PFSK-1 (cell line): ENCODE measurements around the gene SOX8.

Experiments used
- FOXP2 ChIP-seq: optimal IDR thresholded peaks from 2 replicates; pipeline ENCODE3; 2011; ENCODE audit warnings: borderline replicate concordance, control low read depth, inconsistent platforms; ENCODE audit not compliant: insufficient read depth; ENCODE audit errors: extremely low read length, extremely low read depth
- POLR2AphosphoS5 ChIP-seq: IDR thresholded peaks from 2 replicates; pipeline ENCODE4 v1.6.1; 2012; ENCODE audit warnings: low read depth, mild to moderate bottlenecking, control low read depth, low read length, moderate library complexity
- REST ChIP-seq, 2 experiments: IDR thresholded peaks; 2 replicates each; pipeline versions ENCODE4 v1.6.1 to v1.8.0; 2011 to 2012; ENCODE audit warnings: low read depth in 2 of 2, low read length in 2 of 2, control low read depth in 1 of 2, inconsistent platforms in 1 of 2, mild to moderate bottlenecking in 1 of 2, moderate library complexity in 1 of 2; ENCODE audit not compliant: insufficient read depth in 1 of 2
- SIN3A ChIP-seq: IDR thresholded peaks from 2 replicates; pipeline ENCODE4 v1.6.1; 2012; ENCODE audit warnings: mild to moderate bottlenecking, low read length, moderate library complexity, borderline replicate concordance; ENCODE audit not compliant: insufficient read depth
- TAF1 ChIP-seq: IDR thresholded peaks from 2 replicates; pipeline ENCODE4 v1.6.1; 2012; ENCODE audit warnings: low read length, control low read depth, borderline replicate concordance; ENCODE audit not compliant: insufficient read depth

SOX8 gene

DNA sequence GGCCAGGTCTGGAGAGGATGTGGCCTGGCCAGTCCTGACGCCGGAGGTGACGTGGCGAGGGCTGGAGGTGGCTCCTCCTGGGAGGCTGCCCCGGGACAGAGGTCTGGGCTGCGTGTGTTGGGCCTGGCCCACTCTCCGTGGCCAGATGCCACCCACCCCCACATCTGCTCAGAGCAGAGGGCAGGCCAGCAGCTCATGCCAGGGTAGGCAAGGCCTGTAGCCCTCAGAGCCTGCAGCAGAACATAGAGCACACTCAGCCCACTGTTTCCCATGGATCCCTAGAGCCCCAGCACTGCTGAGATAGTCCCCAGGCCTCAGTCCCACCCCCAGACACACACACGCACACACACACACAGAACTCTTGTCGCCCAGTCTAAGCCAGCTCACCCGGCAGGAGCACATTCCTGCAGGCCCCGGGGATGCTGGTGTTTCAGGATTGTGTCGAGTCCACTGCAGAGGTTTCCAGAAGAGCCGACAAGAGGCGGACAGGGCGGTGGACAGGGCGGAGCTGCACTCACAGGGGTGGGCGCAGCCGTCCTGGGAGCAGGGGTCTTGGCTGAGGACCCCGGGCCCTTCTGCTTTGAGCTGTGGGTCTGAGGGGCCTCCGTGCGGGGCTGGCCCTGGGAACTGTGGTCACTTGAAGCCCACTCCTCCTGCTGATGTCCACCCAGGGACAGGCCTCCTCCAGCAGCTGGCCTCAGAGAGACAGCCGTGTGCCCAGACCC is 33.4 kb downstream of the SOX8 start:
- no peak for TF ChIP-seq FOXP2
- no peak for TF ChIP-seq POLR2AphosphoS5
- TF ChIP-seq SIN3A: no peak
- no peak for TF ChIP-seq REST (IDR thresholded peaks at IDR 0.05; ENCODE audit: insufficient read depth in 1 of 2, low read depth in 2 of 2, low read length in 2 of 2)
- no peak for TF ChIP-seq TAF1

DNA sequence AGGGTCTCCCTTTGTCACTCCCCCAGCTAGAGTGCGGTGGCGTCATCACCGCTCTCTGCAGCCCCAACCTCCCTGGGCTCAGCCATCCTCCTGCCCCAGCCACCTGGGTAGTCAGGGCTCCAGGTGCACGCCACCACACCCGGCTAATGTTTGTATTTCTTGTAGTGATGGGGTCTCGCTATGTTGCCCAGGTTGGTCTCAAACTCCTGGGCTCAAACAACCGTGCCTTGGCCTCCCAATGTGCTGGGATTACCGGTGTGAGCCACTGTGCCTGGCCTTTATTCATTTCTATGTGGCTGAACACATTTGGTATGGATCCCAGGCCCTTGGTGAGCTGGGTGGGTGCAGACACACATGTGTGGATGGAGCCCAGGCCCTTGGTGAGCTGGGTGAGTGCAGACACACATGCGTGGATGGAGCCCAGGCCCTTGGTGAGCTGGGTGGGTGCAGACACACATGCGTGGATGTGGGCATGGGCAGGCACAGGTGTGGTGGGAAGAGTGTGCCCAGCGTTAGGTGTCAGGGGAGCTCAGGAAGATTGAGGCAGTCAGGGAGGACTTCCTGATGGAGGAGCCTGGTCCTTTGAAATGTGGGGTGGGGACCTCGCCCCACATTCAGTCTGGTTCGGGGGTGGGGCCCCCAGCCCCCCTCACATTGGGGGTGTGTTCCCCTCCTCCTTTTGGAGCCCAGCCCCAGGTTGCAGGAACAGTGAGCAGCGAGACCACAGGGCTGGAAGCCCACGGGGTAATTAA is 37.1 kb downstream of the SOX8 start:
- TF ChIP-seq FOXP2 (no peak), SIN3A (no peak), TAF1 (no peak), REST (IDR thresholded peaks at IDR 0.05; ENCODE audit: insufficient read depth in 1 of 2, low read depth in 2 of 2, low read length in 2 of 2) (no peak), POLR2AphosphoS5 (no peak)

DNA sequence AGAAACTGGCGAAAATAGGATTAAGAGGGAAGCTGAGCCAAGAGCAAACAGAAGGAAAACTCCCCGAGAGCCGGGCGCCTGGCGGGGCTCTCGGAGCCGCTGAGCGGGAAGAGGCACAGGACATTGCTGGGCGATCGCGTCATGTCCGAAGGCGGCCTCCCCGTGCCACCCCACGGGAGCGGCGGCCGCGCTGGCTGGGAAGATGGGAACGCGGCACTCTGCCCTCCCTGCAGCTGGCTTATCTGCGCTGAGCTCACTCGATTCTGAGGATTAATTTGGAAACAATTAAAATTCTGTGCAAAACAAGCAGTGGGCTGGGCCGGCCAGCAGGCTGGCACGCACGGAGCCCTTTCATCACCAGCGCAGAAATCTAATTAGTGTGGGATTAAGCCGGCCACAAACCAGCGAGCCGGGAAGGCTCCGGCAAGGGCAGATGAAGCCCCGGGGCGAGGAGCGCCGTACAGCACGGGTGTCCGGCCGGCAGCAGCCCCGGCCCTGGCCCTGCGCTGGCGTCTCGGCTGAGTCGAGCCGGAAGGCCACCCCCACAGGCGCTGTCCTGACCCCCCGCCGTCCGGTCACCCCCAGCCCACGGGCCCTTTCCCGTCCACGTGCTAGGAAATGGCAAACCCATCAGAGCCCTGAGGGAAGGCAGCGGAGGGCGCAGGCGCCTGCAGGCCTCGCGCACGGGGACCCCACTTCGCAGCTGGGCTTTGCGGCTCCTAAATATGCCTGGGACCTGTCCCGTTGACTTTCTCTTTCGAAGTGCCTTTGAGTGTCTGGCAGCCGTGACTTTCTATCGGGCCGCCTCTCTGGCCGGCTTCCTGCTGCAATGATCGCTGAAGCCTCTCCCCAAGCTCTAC is 37.9 kb downstream of the SOX8 start:
- TF ChIP-seq REST (IDR thresholded peaks at IDR 0.05; ENCODE audit: insufficient read depth in 1 of 2, low read depth in 2 of 2, low read length in 2 of 2): 0 out of 4 replicates have a peak, but pooled peaks of 1 of the 2 experiments have one; percentile 15
- no peak for TF ChIP-seq TAF1

GRCh38 chr16:1020091-1020399 is 38.5 kb downstream of the SOX8 start:
- TF ChIP-seq REST (IDR thresholded peaks at IDR 0.05; ENCODE audit: insufficient read depth in 1 of 2, low read depth in 2 of 2, low read length in 2 of 2): no peak
- no peak for TF ChIP-seq SIN3A
- TF ChIP-seq TAF1: no peak
- no peak for TF ChIP-seq POLR2AphosphoS5
- TF ChIP-seq FOXP2: no peak
